Measurements from ENCODE around the gene CCDC121. TPM values are rescaled to one million over a fixed set of nuclear protein-coding genes. Genes with fewer than 3 reads are reported as not detected.

CCDC121 gene
- total and polyA plus RNA-seq, 2 of the 4 experiments (the other 2 are of a cell fraction), result 0.65 to 2.0 TPM

DNA sequence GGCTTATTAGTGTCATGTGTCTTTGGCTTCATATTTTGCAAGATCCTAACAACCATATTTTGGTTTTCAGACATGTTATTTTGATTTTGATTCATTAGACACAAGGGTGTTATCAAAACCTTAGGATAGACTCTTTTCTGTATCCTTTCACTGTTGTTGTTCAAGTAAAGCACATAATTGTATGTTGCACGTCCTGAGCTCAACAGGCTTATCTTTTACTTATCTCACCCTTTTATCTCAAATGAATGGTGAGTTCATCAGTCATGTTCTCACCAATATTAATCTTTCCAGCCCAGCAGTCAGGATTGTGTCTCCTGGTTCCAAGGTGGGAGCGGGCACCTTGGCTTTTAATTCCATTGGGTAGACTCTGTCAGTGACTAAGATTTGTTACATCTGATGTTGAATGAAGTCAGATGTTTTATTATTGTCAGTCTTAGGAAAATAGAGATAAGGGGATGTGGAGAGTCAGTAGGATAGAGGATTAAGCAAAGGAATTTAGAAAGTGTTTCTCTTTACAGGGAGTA lies 12.0 kb upstream of the CCDC121 start:
- no peak overlapping the region for H4K8ac ChIP-seq (ENCODE audit: low read depth in 2 of 2, low read length in 2 of 2)
- ChIA-PET POLR2A (ENCODE audit: unreplicated experiment) (no interaction called here), CTCF (interaction anchor here (0.6 kb wide), 1 partner anchor 11 kb away, joined by 3 read pairs; no protein-coding TSS in a partner anchor)
- peaks cover 31% of the 10 kb centered on the region for H3K36me3 ChIP-seq (ENCODE audit: control insufficient read depth, insufficient read depth, low read length)
- H3K4me1 ChIP-seq (ENCODE audit: control insufficient read depth, insufficient read depth, low read length), result no peaks in the 10 kb centered on the region
- ATAC-seq (ENCODE audit: low read depth) (no peak), DNase-seq (no peak)
- no peaks in the 10 kb centered on the region for H3K27me3 ChIP-seq (ENCODE audit: control insufficient read depth, insufficient read depth, low read length)
- no peak overlapping the region for H3K4ac ChIP-seq (ENCODE audit: low read depth, low read length)
- no peak overlapping the region for H2AK9ac ChIP-seq (replicated peaks; ENCODE audit: low read depth, low read length, poor library complexity)
- H4K91ac ChIP-seq (ENCODE audit: insufficient read depth, low read depth, low read length), result no peak overlapping the region
- peaks cover 7% of the 10 kb centered on the region for H4K20me1 ChIP-seq (ENCODE audit: insufficient read depth, low read length)
- BruUV-seq (replicated peaks), result no TSS peak
- no peak overlapping the region for H2BK15ac ChIP-seq (ENCODE audit: low read depth, low read length)
- H3K14ac ChIP-seq (replicated peaks; ENCODE audit: low read depth, low read length), result no peak overlapping the region
- no peak overlapping the region for H3K4me3 ChIP-seq (ENCODE audit: insufficient read depth, low read depth, low read length)
- in situ Hi-C loops (cut with MboI; ENCODE audit: low sequenced_read_pairs) (no loop called here), intact Hi-C loops (cut with micrococcal nuclease) (no loop called here), dilution Hi-C loops (cut with HindIII; ENCODE audit: low sequenced_read_pairs, unreplicated experiment) (no loop called here)
- TF ChIP-seq MXI1 (IDR thresholded peaks at IDR 0.05; ENCODE audit: borderline replicate concordance, low read depth, low read length), result no peak
- TF ChIP-seq RAD21 (IDR thresholded peaks at IDR 0.05; ENCODE audit: low read length), result no peak
- TF ChIP-seq CTCF (conservative IDR thresholded peaks at IDR 0.05; ENCODE audit: low read depth, low read length), result no peak
- no peak for TF ChIP-seq ELK1 (IDR thresholded peaks at IDR 0.05; ENCODE audit: borderline replicate concordance, low read depth, low read length)
- TF ChIP-seq SMC3 (IDR thresholded peaks at IDR 0.05; ENCODE audit: low read depth, low read length), result no peak
- TF ChIP-seq, protein P1, sequence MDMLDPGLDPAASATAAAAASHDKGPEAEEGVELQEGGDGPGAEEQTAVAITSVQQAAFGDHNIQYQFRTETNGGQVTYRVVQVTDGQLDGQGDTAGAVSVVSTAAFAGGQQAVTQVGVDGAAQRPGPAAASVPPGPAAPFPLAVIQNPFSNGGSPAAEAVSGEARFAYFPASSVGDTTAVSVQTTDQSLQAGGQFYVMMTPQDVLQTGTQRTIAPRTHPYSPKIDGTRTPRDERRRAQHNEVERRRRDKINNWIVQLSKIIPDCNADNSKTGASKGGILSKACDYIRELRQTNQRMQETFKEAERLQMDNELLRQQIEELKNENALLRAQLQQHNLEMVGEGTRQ (IDR thresholded peaks at IDR 0.05; ENCODE audit: low read depth, low read length), result no peak
- TF ChIP-seq NFE2L2 (IDR thresholded peaks at IDR 0.05; ENCODE audit: low read depth, low read length), result no peak
- TF ChIP-seq CEBPB (IDR thresholded peaks at IDR 0.05; ENCODE audit: low read depth, low read length), result no peak
- no peak for TF ChIP-seq POLR2A (IDR thresholded peaks at IDR 0.05; ENCODE audit: low read depth, low read length)
- TF ChIP-seq RCOR1 (IDR thresholded peaks at IDR 0.05; ENCODE audit: insufficient replicate concordance, low read length), result no peak
- TF ChIP-seq RFX5 (IDR thresholded peaks at IDR 0.05; ENCODE audit: low read depth, low read length), result no peak
- no peak for TF ChIP-seq CHD1 (IDR thresholded peaks at IDR 0.05; ENCODE audit: low read depth, low read length)
- no peak for TF ChIP-seq MAFK (IDR thresholded peaks at IDR 0.05; ENCODE audit: low read depth, low read length)
- TF ChIP-seq MAZ (IDR thresholded peaks at IDR 0.05; ENCODE audit: borderline replicate concordance, low read depth, low read length), result no peak
- TF ChIP-seq BHLHE40 (IDR thresholded peaks at IDR 0.05; ENCODE audit: low read depth, low read length), result no peak
- no peak for TF ChIP-seq FOS (IDR thresholded peaks at IDR 0.05; ENCODE audit: low read depth, low read length)
- H3K56ac ChIP-seq (ENCODE audit: extremely low read depth, insufficient read depth, low read length), result no peak overlapping the region
- no peak overlapping the region for H2BK5ac ChIP-seq (ENCODE audit: low read depth, low read length, poor library complexity, severe bottlenecking)
- H3K9me3 ChIP-seq (ENCODE audit: control insufficient read depth, insufficient read depth, low read length), result no peaks in the 10 kb centered on the region
- H3K27ac ChIP-seq (ENCODE audit: insufficient read depth, low read length), result no peak overlapping the region
- peaks cover 0 to 10% of the 10 kb centered on the region in 2 experiments; a peak in 2 of 4 replicates for H3K79me1 ChIP-seq (ENCODE audit: low read depth in 1 of 2, low read length in 2 of 2)
- no peak overlapping the region for H2BK120ac ChIP-seq (ENCODE audit: low read depth, low read length)
- no peak overlapping the region for H2AK5ac ChIP-seq (ENCODE audit: low read depth, low read length)
- H3K18ac ChIP-seq (ENCODE audit: low read depth, low read length), result no peak overlapping the region
- no peak overlapping the region for H3K4me2 ChIP-seq (ENCODE audit: low read depth, low read length)
- no peak overlapping the region for H2AFZ ChIP-seq (replicated peaks; ENCODE audit: low read length, poor library complexity)
- no peak overlapping the region for H2BK20ac ChIP-seq (ENCODE audit: low read depth, low read length)
- H3K9ac ChIP-seq (ENCODE audit: low read depth, low read length), result no peak overlapping the region
- 83% methylated on average over 1 of the region's 2 CpGs; no CpG with 5 or more reads in 1 of the 2 experiments for WGBS, 2 experiments (ENCODE audit: extremely low coverage in 2 of 2, insufficient read length in 1 of 2)
- H4K5ac ChIP-seq (ENCODE audit: low read depth, low read length), result no peak overlapping the region
- H3K9me1 ChIP-seq (ENCODE audit: insufficient read depth, low read length), result 0 out of 2 replicates have a peak, but pooled peaks cover 2% of the 10 kb centered on the region
- no peak overlapping the region for H3K23ac ChIP-seq (ENCODE audit: low read depth, low read length)
